GM12878 (cell line): ENCODE data around the gene MAGI2. TPM values are rescaled to one million over a fixed set of nuclear protein-coding genes. Genes with fewer than 3 reads are reported as not detected.

Source experiments
- ATAC-seq: fragments of 200-7000 bp; cut with Tn5 transposase; 3 replicates; pipeline ENCODE4 v1.9.1; 2020; ENCODE audit warnings: mild to moderate bottlenecking, moderate library complexity
- BruUV-seq: library from RNA; stranded (reverse); fragments of 400-500 nt; replicated peaks from 2 replicates; lab custom pipeline; 2021; lab: Mats Ljungman, UMichigan
- CTCF ChIA-PET: fragments of 300-600 bp; sonication (Branson Sonifier 250); formaldehyde crosslinking; extraction: SDS; loops from one replicate; lab custom pipeline; 2021; ENCODE audit warnings: inconsistent platforms; lab: Yijun Ruan, JAX
- POLR2A ChIA-PET: fragments of 350-600 bp; formaldehyde crosslinking; extraction: SDS; loops from one replicate; lab custom pipeline; 2021; ENCODE audit warnings: inconsistent platforms; lab: Charles Lee
- RAD21 ChIA-PET: fragments of 300-600 bp; sonication (Branson Sonifier 250); formaldehyde crosslinking; loops from one replicate; lab custom pipeline; 2023; ENCODE audit warnings: antibody characterized with exemption; ENCODE audit not compliant: unreplicated experiment; lab: Charles Lee
- SMC1A ChIA-PET: fragments of 300-600 bp; sonication (Branson Sonifier 250); formaldehyde crosslinking; loops from one replicate; lab custom pipeline; 2023; ENCODE audit not compliant: unreplicated experiment, uncharacterized antibody; lab: Charles Lee
- DNase-seq: peaks from one replicate; pipeline ENCODE4 v3.0.0-alpha.2; 2011; ENCODE audit warnings: low read depth, low spot score
- FAIRE-seq: peaks from 3 replicates; lab custom pipeline; 2011; peaks lifted over from hg19 to GRCh38; lab: Jason Lieb, UNC
- H2AFZ ChIP-seq: 2 replicates; pipeline ENCODE4 v1.6.0; 2011; ENCODE audit warnings: low read depth, low read length, control low read depth; ENCODE audit not compliant: control insufficient read depth
- H3K27ac ChIP-seq: 2 replicates; pipeline ENCODE4 v1.5.1; 2011; ENCODE audit warnings: control low read depth; ENCODE audit not compliant: control insufficient read depth, insufficient read depth
- H3K27me3 ChIP-seq, 2 experiments: replicated peaks in 1 of 2; 2 replicates each; pipeline versions ENCODE4 v1.6.0 to v1.6.1; 2011; ENCODE audit warnings: low read length in 1 of 2; ENCODE audit not compliant: control insufficient read depth in 2 of 2, insufficient read depth in 2 of 2
- H3K36me3 ChIP-seq, 2 experiments: 2 replicates each; pipeline ENCODE4 v1.5.1; 2011; ENCODE audit warnings: low read length in 1 of 2; ENCODE audit not compliant: control insufficient read depth in 2 of 2, insufficient read depth in 2 of 2
- H3K4me1 ChIP-seq: 2 replicates; pipeline ENCODE4 v1.6.1; 2011; ENCODE audit warnings: mild to moderate bottlenecking, low read length, moderate library complexity, mixed read lengths; ENCODE audit not compliant: control insufficient read depth, insufficient read depth
- H3K4me2 ChIP-seq: 2 replicates; pipeline ENCODE4 v1.6.0; 2011; ENCODE audit warnings: control low read depth; ENCODE audit not compliant: control insufficient read depth, insufficient read depth
- H3K4me3 ChIP-seq: fragments of 200-600 bp; sonication (generic); 2 replicates; pipeline ENCODE4 v1.5.1; 2016
- H3K79me2 ChIP-seq: 2 replicates; pipeline ENCODE4 v1.6.0; 2011; ENCODE audit warnings: low read length; ENCODE audit not compliant: control insufficient read depth, insufficient read depth
- H3K9ac ChIP-seq: 2 replicates; pipeline ENCODE4 v1.8.0; 2011; ENCODE audit warnings: low read length, control low read depth, mixed read lengths; ENCODE audit not compliant: control insufficient read depth, insufficient read depth
- H3K9me3 ChIP-seq: replicated peaks from 3 replicates; pipeline ENCODE4 v1.5.1; 2011; ENCODE audit warnings: mild to moderate bottlenecking, low read length; ENCODE audit not compliant: control insufficient read depth, insufficient read depth
- H4K20me1 ChIP-seq: 2 replicates; pipeline ENCODE4 v1.6.0; 2011; ENCODE audit not compliant: control insufficient read depth, insufficient read depth
- ESRRA ChIP-seq: IDR thresholded peaks from 2 replicates; pipeline ENCODE4 v1.6.1; 2012; ENCODE audit warnings: mild to moderate bottlenecking, low read length, improper control_type of control experiment
- FOXM1 ChIP-seq: IDR thresholded peaks from 2 replicates; pipeline ENCODE4 v1.6.1; 2012; ENCODE audit warnings: low read depth, mild to moderate bottlenecking, inconsistent platforms, low read length, moderate library complexity
- GABPA ChIP-seq: IDR thresholded peaks from 2 replicates; pipeline ENCODE4 v1.6.1; 2014; ENCODE audit warnings: antibody characterized with exemption, low read depth, mild to moderate bottlenecking, inconsistent platforms
- HCFC1 ChIP-seq: fragments of 150-350 bp; IDR thresholded peaks from 2 replicates; pipeline ENCODE4 v1.6.1; 2014; ENCODE audit warnings: low read length
- IRF4 ChIP-seq: IDR thresholded peaks from 2 replicates; pipeline ENCODE4 v1.6.1; 2011; ENCODE audit warnings: low read depth, low read length
- NRF1 ChIP-seq: conservative IDR thresholded peaks from 2 replicates; pipeline ENCODE4 v1.6.1; 2011; ENCODE audit warnings: mild to moderate bottlenecking, low read depth, low read length, improper control_type of control experiment
- SIX5 ChIP-seq: IDR thresholded peaks from 2 replicates; pipeline ENCODE4 v1.6.1; 2011; ENCODE audit warnings: mild to moderate bottlenecking, low read depth, low read length, moderate library complexity; ENCODE audit not compliant: severe bottlenecking
- TARDBP ChIP-seq: IDR thresholded peaks from 2 replicates; pipeline ENCODE4 v1.6.1; 2016; ENCODE audit warnings: borderline replicate concordance
- WGBS: methylation state at CpG from one replicate; pipeline ENCODE4 v1.1.6; 2016; ENCODE audit warnings: low lambda C conversion rate; ENCODE audit not compliant: insufficient replicate concordance, insufficient coverage; ENCODE audit errors: missing lambda C conversion rate; 5-methylcytosine and 5-hydroxymethylcytosine counted together
- in situ Hi-C: fragments of 300-500 bp; cut with MboI; formaldehyde crosslinking; loops from 9 replicates; pipeline ENCODE4 v1.14.3; 2018; ENCODE audit warnings: mixed read lengths
- intact Hi-C: fragments of 100-400 bp; cut with micrococcal nuclease; formaldehyde crosslinking; loops from one replicate; pipeline ENCODE4 v1.14.2; 2022; ENCODE audit not compliant: unreplicated experiment
- polyA plus RNA-seq, 11 experiments: library from polyadenylated mRNA; depleted of rRNA in 4 of 11; unstranded in 6 of 11; stranded (reverse) in 5 of 11; fragments of >200 nt; fragmentation: Nextera tagmentation in 4 of 11; fragmentation: Illumina TruSeq in 1 of 11; extraction: Ambion mirVana in 4 of 11; extraction: Trizol in 1 of 11; gene quantifications; 1 replicate in 1 of 11; 2 replicates in 10 of 11; pipeline versions ENCODE4 v1.2.1 to v1.2.3, GENCODE V29; 2011 to 2016; ENCODE audit warnings: inconsistent platforms in 2 of 11, missing spikeins in 2 of 11, low read depth in 1 of 11
- total RNA-seq, 4 experiments: library from RNA; depleted of rRNA in 3 of 4; stranded (reverse); fragments of >200 nt in 3 of 4; fragmentation: Illumina TruSeq in 1 of 4; extraction: Trizol in 1 of 4; gene quantifications; 2 replicates each; pipeline versions ENCODE4 v1.2.1 to v1.2.3, GENCODE V29; 2013 to 2021
- TF ChIP-seq, protein P1 (sequence below): fragments of 450-650 bp; formaldehyde crosslinking; IDR thresholded peaks from 2 replicates; pipeline ENCODE4 v1.5.0; 2022; ENCODE audit warnings: mild to moderate bottlenecking, missing genetic modification characterization

The MAGI2 gene
- total and polyA plus RNA-seq, 10 of the 15 experiments (the other 5 are each of a cell fraction or from before 2014, with no cell fraction given) = 0.01 to 0.31 (median 0.05) TPM; not detected in 2

DNA sequence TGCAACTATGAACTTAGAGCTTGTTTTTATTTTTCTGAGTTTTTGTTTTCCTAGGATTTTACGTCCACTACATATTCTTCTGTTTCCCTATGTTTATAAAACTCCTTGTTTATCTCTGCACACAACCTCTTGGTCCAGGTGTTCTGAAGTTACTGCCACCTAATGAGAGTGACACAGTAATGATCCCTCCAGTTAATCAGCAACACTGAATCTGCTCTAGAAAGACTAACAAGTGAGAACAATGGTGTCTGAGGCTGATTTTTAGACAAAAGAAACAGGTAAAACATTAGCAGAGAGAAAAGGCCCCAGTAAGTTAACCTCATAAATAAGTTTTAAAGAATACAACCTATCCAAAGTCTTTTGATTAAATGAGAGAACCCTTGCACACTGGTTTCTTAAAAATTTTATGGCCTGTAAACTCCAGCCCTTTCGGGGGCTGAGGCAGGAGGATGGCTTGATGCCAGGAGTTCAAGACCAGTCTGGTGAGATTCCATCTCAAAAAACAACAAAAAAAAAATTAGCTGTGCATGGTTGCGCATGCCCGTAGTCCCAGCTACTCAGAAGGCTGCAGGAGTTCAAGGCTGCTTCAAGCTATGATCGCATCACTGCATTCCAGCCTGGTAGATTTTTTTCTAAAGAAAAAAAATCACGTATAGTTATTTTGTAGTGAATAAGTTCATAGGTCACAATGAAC lies 397.6 kb downstream of the MAGI2 start:
- Histone ChIP-seq H3K4me2 (no peak overlapping the region), H3K4me1 (no peaks in the 10 kb centered on the region), H2AFZ (no peak overlapping the region), H3K36me3 (no peaks in the 10 kb centered on the region), H3K9ac (no peak overlapping the region), H3K4me3 (no peak overlapping the region), H3K79me2 (no peaks in the 10 kb centered on the region), H3K27ac (no peak overlapping the region), H3K9me3 (no peaks in the 10 kb centered on the region), H3K27me3 (no peaks in the 10 kb centered on the region), H4K20me1 (no peaks in the 10 kb centered on the region)
- FAIRE-seq (no peak), DNase-seq (no peak), ATAC-seq (no peak)
- intact Hi-C loops = no loop called here
- WGBS = 35% methylated on average over 6 of the region's 6 CpGs
- SMC1A ChIA-PET = no interaction called here
- in situ Hi-C loops = no loop called here
- TF ChIP-seq IRF4 (no peak), SIX5 (no peak), NRF1 (no peak), ESRRA (no peak), TARDBP (no peak), FOXM1 (no peak), GABPA (no peak), HCFC1 (no peak)
- TF ChIP-seq, protein P1, sequence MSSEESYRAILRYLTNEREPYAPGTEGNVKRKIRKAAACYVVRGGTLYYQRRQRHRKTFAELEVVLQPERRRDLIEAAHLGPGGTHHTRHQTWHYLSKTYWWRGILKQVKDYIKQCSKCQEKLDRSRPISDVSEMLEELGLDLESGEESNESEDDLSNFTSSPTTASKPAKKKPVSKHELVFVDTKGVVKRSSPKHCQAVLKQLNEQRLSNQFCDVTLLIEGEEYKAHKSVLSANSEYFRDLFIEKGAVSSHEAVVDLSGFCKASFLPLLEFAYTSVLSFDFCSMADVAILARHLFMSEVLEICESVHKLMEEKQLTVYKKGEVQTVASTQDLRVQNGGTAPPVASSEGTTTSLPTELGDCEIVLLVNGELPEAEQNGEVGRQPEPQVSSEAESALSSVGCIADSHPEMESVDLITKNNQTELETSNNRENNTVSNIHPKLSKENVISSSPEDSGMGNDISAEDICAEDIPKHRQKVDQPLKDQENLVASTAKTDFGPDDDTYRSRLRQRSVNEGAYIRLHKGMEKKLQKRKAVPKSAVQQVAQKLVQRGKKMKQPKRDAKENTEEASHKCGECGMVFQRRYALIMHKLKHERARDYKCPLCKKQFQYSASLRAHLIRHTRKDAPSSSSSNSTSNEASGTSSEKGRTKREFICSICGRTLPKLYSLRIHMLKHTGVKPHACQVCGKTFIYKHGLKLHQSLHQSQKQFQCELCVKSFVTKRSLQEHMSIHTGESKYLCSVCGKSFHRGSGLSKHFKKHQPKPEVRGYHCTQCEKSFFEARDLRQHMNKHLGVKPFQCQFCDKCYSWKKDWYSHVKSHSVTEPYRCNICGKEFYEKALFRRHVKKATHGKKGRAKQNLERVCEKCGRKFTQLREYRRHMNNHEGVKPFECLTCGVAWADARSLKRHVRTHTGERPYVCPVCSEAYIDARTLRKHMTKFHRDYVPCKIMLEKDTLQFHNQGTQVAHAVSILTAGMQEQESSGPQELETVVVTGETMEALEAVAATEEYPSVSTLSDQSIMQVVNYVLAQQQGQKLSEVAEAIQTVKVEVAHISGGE (CRISPR knock-in tag) = no peak
- CTCF ChIA-PET = no interaction called here
- POLR2A ChIA-PET = no interaction called here
- BruUV-seq = no TSS peak
- RAD21 ChIA-PET = no interaction called here
